ENCODE results near the gene TSHZ2. TPM values are rescaled to one million over a fixed set of nuclear protein-coding genes. Genes with fewer than 3 reads are reported as not detected.

Gene TSHZ2
- total and polyA plus RNA-seq, 2 donors (not counting 3 experiments of a cell fraction or from before 2014, with no cell fraction given): not detected

- intact Hi-C loops (cut with micrococcal nuclease): no loop called here
- Histone ChIP-seq H3K79me2 (ENCODE audit: control insufficient read depth, insufficient read depth, low read length) (no peaks in the 10 kb centered on the region), H3K9me1 (replicated peaks; ENCODE audit: control insufficient read depth, extremely low read depth, insufficient read depth, low read length) (no peaks in the 10 kb centered on the region), H3K9ac (replicated peaks; ENCODE audit: extremely low read depth, insufficient read depth, low read length) (no peak overlapping the region), H2AFZ (ENCODE audit: low read depth, low read length) (no peak overlapping the region), H3K9me3 (replicated peaks; ENCODE audit: control insufficient read depth, insufficient read depth, low read length) (no peaks in the 10 kb centered on the region), H3K27ac (ENCODE audit: insufficient read depth, low read depth, low read length) (no peak overlapping the region), H4K20me1 (replicated peaks; ENCODE audit: control insufficient read depth, extremely low read depth, insufficient read depth, low read length) (no peaks in the 10 kb centered on the region), H3K4me1 (ENCODE audit: control insufficient read depth, extremely low read depth, insufficient read depth, low read length) (no peaks in the 10 kb centered on the region), H3K36me3 (ENCODE audit: control insufficient read depth in 2 of 2, extremely low read depth in 1 of 2, insufficient read depth in 2 of 2, low read length in 2 of 2) (no peaks in the 10 kb centered on the region), H3K4me3 (replicated peaks in 1 of 3; ENCODE audit: insufficient read depth in 1 of 3, low read depth in 1 of 3, low read length in 3 of 3) (no peak overlapping the region), H3K27me3 (ENCODE audit: control insufficient read depth in 2 of 2, insufficient read depth in 2 of 2, low read length in 2 of 2) (no peaks in the 10 kb centered on the region), H3K4me2 (ENCODE audit: insufficient read depth, low read length) (no peak overlapping the region)
- no peak for FAIRE-seq
- ChIA-PET CTCF (no interaction called here), POLR2A (no interaction called here)
- BruUV-seq (replicated peaks): no TSS peak
- TF ChIP-seq EZH2 (IDR thresholded peaks at IDR 0.05; ENCODE audit: borderline replicate concordance, low read depth, low read length, severe bottlenecking): no peak
- TF ChIP-seq GATA2 (IDR thresholded peaks at IDR 0.05; ENCODE audit: insufficient read depth, insufficient read length, low read depth, low read length): no peak
- TF ChIP-seq FOS (IDR thresholded peaks at IDR 0.05; ENCODE audit: borderline replicate concordance, insufficient read depth, low read length): no peak
- no peak for TF ChIP-seq JUN (IDR thresholded peaks at IDR 0.05; ENCODE audit: borderline replicate concordance, insufficient read depth, insufficient read length, low read depth)
- no peak for TF ChIP-seq MYC (IDR thresholded peaks at IDR 0.05; ENCODE audit: low read depth, low read length)
- no peak for TF ChIP-seq POLR2A (IDR thresholded peaks at IDR 0.05; ENCODE audit: low read depth, low read length)
- no peak for TF ChIP-seq POLR2AphosphoS5 (IDR thresholded peaks at IDR 0.05; ENCODE audit: insufficient read depth, low read depth, low read length)
- no peak for TF ChIP-seq MAX (IDR thresholded peaks at IDR 0.05; ENCODE audit: insufficient read depth, insufficient read length)
- TF ChIP-seq CTCF (IDR thresholded peaks at IDR 0.05; ENCODE audit: extremely low read depth in 1 of 2, insufficient read depth in 1 of 2, low read depth in 1 of 2, low read length in 2 of 2): no peak
- dilution Hi-C loops (cut with MboI; ENCODE audit: extremely low pct_ligation_motif_present, low sequenced_read_pairs): no loop called here
- DNase-seq (ENCODE audit: low read depth, low spot score): no peak
Measured at GRCh38 chr20:53409447-53409717, 437.2 kb downstream of the TSHZ2 start.
